OCI-LY3 (cell line): ENCODE data around the gene RPL12.
A peak's percentile ranks its signal among the peaks of the same experiment; 100 is the strongest.

Experiments
- H2AFZ ChIP-seq: fragments of 200-600, 300-600 bp; shearing (Covaris generic); 2 replicates; pipeline ENCODE4 v1.6.0; 2014; ENCODE audit warnings: antibody characterized with exemption, low read depth, low read length
- H3K27ac ChIP-seq: fragments of 200-600, 300-600 bp; sonication (generic); 2 replicates; pipeline ENCODE4 v1.5.1; 2014; ENCODE audit warnings: mild to moderate bottlenecking, low read length, moderate library complexity, mixed read lengths
- H3K27me3 ChIP-seq: fragments of 200-600, 300-600 bp; sonication (generic); 2 replicates; pipeline ENCODE4 v1.6.1; 2014; ENCODE audit warnings: low read depth, low read length, mixed read lengths
- H3K36me3 ChIP-seq: fragments of 200-600, 300-600 bp; sonication (generic); replicated peaks from 2 replicates; pipeline ENCODE3; 2014; ENCODE audit warnings: low read depth, low read length, mixed read lengths
- H3K4me1 ChIP-seq: fragments of 300-600, 200-600 bp; sonication (generic); 2 replicates; pipeline ENCODE4 v1.6.1; 2014; ENCODE audit warnings: low read length, mixed read lengths
- H3K4me2 ChIP-seq: fragments of 200-600, 300-600 bp; sonication (generic); 2 replicates; pipeline ENCODE4 v1.6.1; 2014; ENCODE audit warnings: low read length, mixed read lengths
- H3K4me3 ChIP-seq: fragments of 300-600, 200-600 bp; sonication (generic); 2 replicates; pipeline ENCODE4 v1.5.1; 2014; ENCODE audit warnings: antibody characterized with exemption, mild to moderate bottlenecking, low read length, moderate library complexity
- H3K79me2 ChIP-seq: fragments of 300-600, 200-600 bp; shearing (Covaris generic); 2 replicates; pipeline ENCODE4 v1.6.1; 2014; ENCODE audit warnings: mild to moderate bottlenecking, low read length, mixed read lengths
- H3K9ac ChIP-seq: fragments of 300-600, 200-600 bp; shearing (Covaris generic); 2 replicates; pipeline ENCODE4 v1.6.0; 2014; ENCODE audit warnings: mild to moderate bottlenecking, low read length, moderate library complexity
- H3K9me3 ChIP-seq: fragments of 200-600, 300-600 bp; shearing (Covaris generic); 2 replicates; pipeline ENCODE4 v1.6.1; 2014; ENCODE audit warnings: low read length, mixed read lengths; ENCODE audit not compliant: insufficient read depth
- H4K20me1 ChIP-seq: fragments of 200-600, 300-600 bp; sonication (generic); 2 replicates; pipeline ENCODE4 v1.6.1; 2016; ENCODE audit warnings: low read length, mixed read lengths; ENCODE audit not compliant: insufficient read depth
- EZH2phosphoT487 ChIP-seq: fragments of 200-600 bp; shearing (Covaris generic); IDR thresholded peaks from 2 replicates; pipeline ENCODE4 v1.6.1; 2018; ENCODE audit warnings: antibody characterized with exemption, mixed run types, low read depth
- TF ChIP-seq, protein P1 (sequence below): fragments of 200-600, 300-600 bp; sonication (generic); IDR thresholded peaks from 2 replicates; pipeline ENCODE4 v1.5.1; 2014; ENCODE audit warnings: antibody characterized with exemption, low read length, low read depth

The RPL12 gene

GRCh38 chr9:127398715-127399400 is 52.3 kb downstream of the RPL12 start:
- Histone ChIP-seq H3K9ac (no peak overlapping the region), H3K36me3 (no peaks in the 10 kb centered on the region), H2AFZ (no peak overlapping the region), H4K20me1 (no peaks in the 10 kb centered on the region), H3K27ac (no peak overlapping the region), H3K9me3 (no peaks in the 10 kb centered on the region), H3K4me2 (peak overlapping the region; percentile 71), H3K79me2 (no peaks in the 10 kb centered on the region), H3K4me3 (peak overlapping the region; percentile 85), H3K4me1 (peaks cover 10% of the 10 kb centered on the region), H3K27me3 (no peaks in the 10 kb centered on the region)
- TF ChIP-seq, protein P1, sequence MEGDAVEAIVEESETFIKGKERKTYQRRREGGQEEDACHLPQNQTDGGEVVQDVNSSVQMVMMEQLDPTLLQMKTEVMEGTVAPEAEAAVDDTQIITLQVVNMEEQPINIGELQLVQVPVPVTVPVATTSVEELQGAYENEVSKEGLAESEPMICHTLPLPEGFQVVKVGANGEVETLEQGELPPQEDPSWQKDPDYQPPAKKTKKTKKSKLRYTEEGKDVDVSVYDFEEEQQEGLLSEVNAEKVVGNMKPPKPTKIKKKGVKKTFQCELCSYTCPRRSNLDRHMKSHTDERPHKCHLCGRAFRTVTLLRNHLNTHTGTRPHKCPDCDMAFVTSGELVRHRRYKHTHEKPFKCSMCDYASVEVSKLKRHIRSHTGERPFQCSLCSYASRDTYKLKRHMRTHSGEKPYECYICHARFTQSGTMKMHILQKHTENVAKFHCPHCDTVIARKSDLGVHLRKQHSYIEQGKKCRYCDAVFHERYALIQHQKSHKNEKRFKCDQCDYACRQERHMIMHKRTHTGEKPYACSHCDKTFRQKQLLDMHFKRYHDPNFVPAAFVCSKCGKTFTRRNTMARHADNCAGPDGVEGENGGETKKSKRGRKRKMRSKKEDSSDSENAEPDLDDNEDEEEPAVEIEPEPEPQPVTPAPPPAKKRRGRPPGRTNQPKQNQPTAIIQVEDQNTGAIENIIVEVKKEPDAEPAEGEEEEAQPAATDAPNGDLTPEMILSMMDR = no peak
- no peak for TF ChIP-seq EZH2phosphoT487

DNA sequence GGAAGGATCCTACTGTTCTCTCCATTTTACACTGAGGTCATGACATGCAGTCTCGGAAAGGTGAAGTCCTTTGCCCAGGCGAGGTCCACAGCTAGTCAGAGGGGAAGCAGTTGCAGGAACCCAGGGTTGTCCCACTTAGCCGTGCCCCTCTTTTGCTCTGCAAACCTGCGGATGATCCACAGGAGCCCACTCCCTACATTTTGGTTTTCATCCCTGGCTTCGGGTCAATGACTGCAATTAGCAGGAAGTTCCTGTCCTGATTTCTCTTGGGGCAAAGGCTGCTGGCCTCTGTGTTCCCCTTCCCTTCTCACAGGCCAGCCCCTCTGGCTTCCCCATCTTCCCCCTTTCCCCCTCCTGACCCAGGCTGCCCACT is 52.9 kb downstream of the RPL12 start:
- Histone ChIP-seq H3K4me1 (peaks cover 10% of the 10 kb centered on the region), H3K27me3 (no peaks in the 10 kb centered on the region), H3K4me3 (peak overlapping the region; percentile 85), H3K9ac (peak overlapping the region; percentile 66; the same call in 1 of the 2 replicates), H3K27ac (no peak overlapping the region), H3K36me3 (no peaks in the 10 kb centered on the region), H4K20me1 (no peaks in the 10 kb centered on the region), H3K9me3 (no peaks in the 10 kb centered on the region), H3K4me2 (peak overlapping the region; percentile 71), H2AFZ (no peak overlapping the region), H3K79me2 (no peaks in the 10 kb centered on the region)
- TF ChIP-seq, protein P1 = no peak
- no peak for TF ChIP-seq EZH2phosphoT487
